WTC11 (cell line): ENCODE measurements around the gene SYT7.
"Not testable (repeated sequence)": the region's sequence is repeated elsewhere in the genome, so short reads cannot be mapped to it uniquely, and the experiment has no call there.

Experiments
- CTCF ChIP-seq: fragments of 200-600 bp; IDR thresholded peaks from 2 replicates; pipeline ENCODE4 v1.8.0; 2022; ENCODE audit warnings: antibody characterized with exemption
- FOXK1 ChIP-seq: sonication (generic); formaldehyde crosslinking; IDR thresholded peaks from 2 replicates; pipeline ENCODE4 v1.8.0; 2022; ENCODE audit warnings: mild to moderate bottlenecking, moderate library complexity, missing genetic modification reagents
- USF2 ChIP-seq: sonication (generic); formaldehyde crosslinking; IDR thresholded peaks from 2 replicates; pipeline ENCODE4 v1.8.1; 2023; ENCODE audit warnings: mild to moderate bottlenecking, missing genetic modification reagents, moderate library complexity

GRCh38 chr11:61614782-61615181 lies 33.9 kb upstream of the SYT7 start:
- TF ChIP-seq USF2 (CRISPR knock-in tag); CTCF; FOXK1: not testable (repeated sequence)
